Activated naive CD8-positive, alpha-beta T cell treated with anti-CD3 and anti-CD28 coated beads for 36 hours (primary cell): ENCODE measurements around the gene CFAP99. TPM values are rescaled to one million over a fixed set of nuclear protein-coding genes. Genes with fewer than 3 reads are reported as not detected.
"Not testable (repeated sequence)": the region's sequence is repeated elsewhere in the genome, so short reads cannot be mapped to it uniquely, and the experiment has no call there.

ENCODE experiments used
- DNase-seq: peaks from one replicate; pipeline ENCODE4 v3.0.0; 2021
- H3K27ac Mint-ChIP-seq: one replicate; pipeline ENCODE4 v1.8.0; 2022; ENCODE audit warnings: mild to moderate bottlenecking, moderate library complexity, mixed read lengths
- H3K27me3 Mint-ChIP-seq: one replicate; pipeline ENCODE4 v1.8.0; 2022; ENCODE audit warnings: mild to moderate bottlenecking, mixed read lengths
- H3K36me3 Mint-ChIP-seq: one replicate; pipeline ENCODE4 v1.8.0; 2021; ENCODE audit warnings: mild to moderate bottlenecking, mixed read lengths
- H3K4me1 Mint-ChIP-seq: one replicate; pipeline ENCODE4 v1.8.0; 2021; ENCODE audit warnings: mixed read lengths
- H3K4me3 Mint-ChIP-seq: one replicate; pipeline ENCODE4 v1.8.0; 2022; ENCODE audit warnings: mild to moderate bottlenecking, moderate library complexity, mixed read lengths
- H3K9me3 Mint-ChIP-seq: one replicate; pipeline ENCODE4 v1.8.0; 2022; ENCODE audit warnings: mixed read lengths
- total RNA-seq, 2 experiments: library from RNA; stranded (reverse); gene quantifications; one replicate each; pipeline ENCODE4 v1.2.3, GENCODE V29; 2021

CFAP99 gene
- total RNA-seq, 2 experiments from 2014 or later, result not detected

DNA sequence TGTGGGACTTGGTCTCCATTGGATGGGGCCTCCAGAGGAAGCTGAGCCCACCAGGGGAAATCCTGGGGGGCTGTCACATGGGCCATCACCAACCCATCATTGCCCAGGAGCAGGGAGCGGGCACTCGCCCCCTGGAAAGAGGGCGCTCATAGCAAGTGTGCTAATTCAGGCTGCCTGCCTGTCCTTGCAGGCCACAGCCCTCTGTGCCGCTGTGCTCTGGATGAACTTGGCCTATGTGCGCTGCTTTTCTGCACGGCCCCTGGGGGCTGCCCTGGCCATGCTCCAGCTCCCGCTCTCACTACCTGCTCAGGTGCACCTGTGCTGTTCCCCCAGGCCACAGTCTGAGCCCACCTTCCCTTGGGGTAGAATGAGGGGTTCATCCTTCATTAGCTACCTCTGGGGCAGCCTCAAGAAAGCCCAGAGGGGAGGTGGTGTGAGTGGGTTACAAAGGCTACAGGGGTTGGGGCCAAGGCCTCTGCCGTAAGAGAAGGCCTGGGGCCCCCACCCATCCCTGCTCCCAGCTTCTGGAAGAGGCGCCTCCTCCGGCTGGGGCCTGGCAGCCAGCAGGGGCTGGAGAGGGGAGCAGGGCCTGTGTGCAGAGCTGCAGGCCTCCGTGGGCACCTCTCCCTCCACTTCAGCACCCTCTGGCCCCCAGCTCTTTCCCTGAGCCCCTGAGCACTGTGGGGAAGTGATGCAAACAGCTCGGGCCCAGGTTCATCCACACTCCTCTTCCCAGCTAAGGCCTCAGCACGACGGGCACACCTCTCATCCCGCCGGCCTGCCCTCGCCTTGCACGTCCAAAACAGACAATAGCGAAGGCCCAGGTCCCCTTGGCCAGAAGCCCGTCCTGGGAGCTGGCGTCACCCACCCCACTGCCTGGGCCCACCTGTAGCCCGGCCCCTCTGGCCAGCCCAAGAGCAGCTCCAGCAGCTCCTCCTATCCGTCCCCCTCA lies 8.9 kb downstream of the CFAP99 start:
- H3K27me3 Mint-ChIP-seq, result peaks cover 6% of the 10 kb centered on the region

DNA sequence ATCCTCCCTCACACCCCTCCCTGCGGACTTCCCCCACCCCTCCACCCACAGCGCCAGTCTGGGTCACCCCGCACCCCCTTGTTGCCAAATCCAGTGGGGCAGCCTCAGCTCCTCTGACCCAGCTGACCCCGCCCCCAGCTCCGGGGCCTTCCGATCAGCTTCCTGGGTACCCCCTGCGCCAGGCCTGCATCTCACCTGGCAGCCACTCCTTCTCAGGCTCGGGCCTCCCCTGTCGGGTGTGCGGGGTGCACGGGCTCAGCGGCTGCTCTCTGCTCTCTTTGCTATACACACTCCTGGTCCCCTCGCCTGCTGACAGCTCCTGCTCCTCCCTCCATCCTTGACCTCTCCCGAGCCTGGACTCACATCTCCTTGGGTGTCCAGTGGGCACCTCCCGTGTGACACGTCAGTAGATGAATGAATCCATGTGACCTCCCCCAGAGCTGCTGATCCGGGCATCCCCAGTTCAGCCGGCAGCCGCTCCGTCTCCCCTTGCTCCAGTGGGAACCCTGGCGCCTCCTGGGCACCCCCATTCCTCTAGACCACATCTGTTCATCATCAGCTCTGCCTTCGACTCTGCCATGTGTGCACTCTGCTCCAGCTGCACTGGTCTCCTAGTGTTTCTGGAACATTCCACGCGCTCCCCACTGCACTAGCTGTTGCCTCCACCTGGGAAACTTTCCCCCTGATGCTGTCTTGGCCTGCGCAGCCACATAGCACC lies 9.9 kb downstream of the CFAP99 start:
- Mint-ChIP-seq H3K27me3 (no peaks in the 10 kb centered on the region), H3K36me3 (no peaks in the 10 kb centered on the region), H3K27ac (no peak overlapping the region), H3K4me3 (no peak overlapping the region), H3K9me3 (no peaks in the 10 kb centered on the region), H3K4me1 (no peaks in the 10 kb centered on the region)
- no peak for DNase-seq

More for the DNA sequence above, 8.9 kb downstream of the CFAP99 start:
- no peak for DNase-seq
- Mint-ChIP-seq H3K9me3 (no peaks in the 10 kb centered on the region), H3K27ac (no peak overlapping the region), H3K4me3 (no peak overlapping the region), H3K36me3 (no peaks in the 10 kb centered on the region), H3K4me1 (no peaks in the 10 kb centered on the region)

DNA sequence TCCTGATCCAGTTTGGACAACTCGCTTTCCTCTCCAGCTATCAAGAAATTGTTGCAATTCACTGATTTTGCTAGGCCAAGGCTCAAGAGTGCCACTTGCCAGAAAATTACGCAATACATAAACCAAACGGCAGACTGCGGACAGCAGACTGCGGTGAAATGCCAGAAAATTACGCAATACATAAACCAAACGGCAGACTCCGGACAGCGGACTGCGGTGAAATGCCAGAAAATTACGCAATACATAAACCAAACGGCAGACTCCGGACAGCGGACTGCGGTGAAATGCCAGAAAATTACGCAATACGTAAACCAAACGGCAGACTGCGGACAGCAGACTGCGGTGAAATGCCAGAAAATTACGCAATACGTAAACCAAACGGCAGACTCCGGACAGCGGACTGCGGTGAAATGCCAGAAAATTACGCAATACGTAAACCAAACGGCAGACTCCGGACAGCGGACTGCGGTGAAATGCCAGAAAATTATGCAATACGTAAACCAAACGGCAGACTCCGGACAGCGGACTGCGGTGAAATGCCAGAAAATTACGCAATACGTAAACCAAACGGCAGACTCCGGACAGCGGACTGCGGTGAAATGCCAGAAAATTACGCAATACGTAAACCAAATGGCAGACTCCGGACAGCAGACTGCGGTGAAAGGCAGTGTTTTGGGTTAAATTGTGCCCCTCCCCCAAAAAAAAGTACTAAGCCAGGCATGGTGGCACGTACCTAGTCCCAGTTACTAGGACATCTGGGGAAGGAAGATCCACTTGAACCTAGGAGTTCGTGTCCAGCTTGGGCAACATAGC lies 11.4 kb downstream of the CFAP99 start:
- not testable (repeated sequence) for H3K27ac Mint-ChIP-seq, H3K4me1 Mint-ChIP-seq, H3K27me3 Mint-ChIP-seq, H3K9me3 Mint-ChIP-seq, H3K36me3 Mint-ChIP-seq, DNase-seq, H3K4me3 Mint-ChIP-seq

DNA sequence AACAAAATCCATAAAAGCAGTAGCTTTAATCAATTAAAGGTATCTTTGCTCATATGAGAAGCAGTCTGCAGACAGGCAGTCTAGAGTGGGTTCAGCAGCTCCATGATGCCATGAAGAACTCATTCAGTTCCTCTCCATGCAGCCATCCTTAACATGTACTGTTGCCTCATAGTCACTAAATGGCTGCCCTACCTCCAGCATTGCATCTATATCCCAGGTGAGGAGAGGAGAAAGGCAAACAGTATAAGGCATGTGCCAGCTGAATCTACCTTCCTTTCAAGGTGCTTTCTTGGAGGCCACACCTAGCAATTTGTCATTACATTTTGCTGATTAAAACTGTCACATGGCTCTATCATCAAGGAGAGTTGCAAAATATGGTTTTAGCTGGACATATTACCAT lies 13.2 kb downstream of the CFAP99 start:
- no peak for DNase-seq
- Mint-ChIP-seq H3K36me3 (no peaks in the 10 kb centered on the region), H3K9me3 (no peaks in the 10 kb centered on the region), H3K4me1 (no peaks in the 10 kb centered on the region), H3K27ac (no peak overlapping the region), H3K27me3 (no peaks in the 10 kb centered on the region), H3K4me3 (no peak overlapping the region)

DNA sequence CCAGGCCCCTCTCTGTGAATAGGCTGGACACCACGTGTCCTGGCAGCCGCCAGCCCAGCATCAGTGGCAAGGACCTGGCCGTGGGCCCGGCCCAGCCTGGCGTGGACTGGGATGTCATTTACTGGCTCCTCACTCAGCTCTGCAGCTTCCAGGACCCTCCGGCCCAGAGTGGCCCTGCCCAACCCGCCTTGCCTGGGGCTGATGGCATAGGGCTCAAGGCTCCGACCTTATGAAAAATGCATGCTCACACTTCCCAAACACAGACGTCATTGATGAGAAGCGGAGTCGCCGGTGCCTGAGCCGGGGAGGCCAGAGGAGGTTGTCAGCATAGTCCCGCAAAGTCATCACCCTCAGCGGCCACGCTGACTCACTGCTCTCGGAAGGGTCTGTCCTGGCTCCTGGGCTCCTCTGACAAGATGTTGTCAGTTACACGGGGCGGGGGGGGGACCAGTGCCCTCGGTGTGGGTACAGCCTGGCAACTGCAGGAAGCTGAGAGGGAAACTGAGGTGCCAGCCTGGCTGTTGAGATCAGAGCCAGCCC lies 14.3 kb downstream of the CFAP99 start:
- H3K4me3 Mint-ChIP-seq, result no peak overlapping the region
- H3K27ac Mint-ChIP-seq, result no peak overlapping the region
- no peaks in the 10 kb centered on the region for H3K9me3 Mint-ChIP-seq
- no peaks in the 10 kb centered on the region for H3K36me3 Mint-ChIP-seq
- no peaks in the 10 kb centered on the region for H3K27me3 Mint-ChIP-seq
- no peaks in the 10 kb centered on the region for H3K4me1 Mint-ChIP-seq
- no peak for DNase-seq

DNA sequence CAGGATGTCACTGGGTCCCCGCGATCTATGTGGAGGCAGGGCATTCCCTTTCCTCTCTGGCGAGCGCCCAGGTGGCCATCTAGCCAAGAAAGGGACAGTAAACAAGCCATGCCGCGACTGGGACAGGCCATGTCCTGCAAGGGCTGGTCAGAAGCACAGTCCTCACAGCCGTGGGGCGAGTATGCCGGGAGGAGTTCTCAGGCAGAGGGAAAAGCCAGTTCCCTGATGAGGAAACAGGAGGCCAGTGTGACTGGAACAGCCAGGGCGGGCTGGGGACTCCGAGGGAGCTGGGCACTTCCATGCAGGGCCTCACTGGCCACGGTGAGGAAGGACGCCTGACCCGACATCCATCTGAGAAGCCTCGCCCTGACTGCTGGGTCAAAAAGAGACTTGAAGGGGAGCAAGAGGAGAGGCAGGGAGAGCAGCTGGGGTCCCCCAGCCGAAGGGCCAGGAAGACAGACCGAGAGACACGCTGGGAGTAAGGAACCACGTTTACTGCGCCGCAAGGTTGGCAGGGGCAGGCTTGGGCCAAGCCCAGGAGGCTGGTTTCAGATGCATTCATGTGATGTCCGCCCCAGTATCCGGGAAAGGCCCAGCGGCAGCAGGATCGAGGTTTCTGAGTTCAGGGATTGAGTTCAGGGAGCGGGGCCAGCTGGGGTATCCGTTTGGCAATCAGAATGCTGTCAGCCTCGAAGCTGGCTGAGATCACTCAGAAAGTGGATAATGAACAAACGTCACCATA lies 15.0 kb downstream of the CFAP99 start:
- H3K4me1 Mint-ChIP-seq, result no peaks in the 10 kb centered on the region
- no peaks in the 10 kb centered on the region for H3K27me3 Mint-ChIP-seq
- H3K9me3 Mint-ChIP-seq, result no peaks in the 10 kb centered on the region
- no peak overlapping the region for H3K4me3 Mint-ChIP-seq
- H3K36me3 Mint-ChIP-seq, result no peaks in the 10 kb centered on the region
- DNase-seq, result no peak
- H3K27ac Mint-ChIP-seq, result no peak overlapping the region

DNA sequence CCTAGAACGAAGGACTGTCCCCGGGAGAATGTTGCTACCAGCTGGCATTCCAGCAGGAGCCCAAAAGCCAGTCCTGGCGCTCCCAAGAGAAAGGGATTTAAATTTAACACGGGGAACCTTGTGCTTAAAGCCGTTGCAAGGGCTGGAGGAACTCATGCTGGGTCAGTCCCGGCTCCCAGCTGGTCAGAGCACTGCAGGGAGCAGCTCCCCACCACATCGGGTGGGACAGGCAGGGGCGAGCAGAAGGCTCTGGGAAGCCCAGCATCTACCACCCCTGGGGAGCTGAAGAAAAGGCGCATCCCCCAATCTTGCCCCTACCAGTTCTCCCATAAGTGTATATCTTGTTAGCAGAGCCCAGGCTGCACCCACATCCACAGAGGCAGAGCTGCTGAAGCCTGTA lies 15.7 kb downstream of the CFAP99 start:
- no peaks in the 10 kb centered on the region for H3K36me3 Mint-ChIP-seq
- H3K9me3 Mint-ChIP-seq, result no peaks in the 10 kb centered on the region
- no peak overlapping the region for H3K27ac Mint-ChIP-seq
- no peak for DNase-seq
- peaks cover under 1% of the 10 kb centered on the region for H3K4me1 Mint-ChIP-seq
- no peaks in the 10 kb centered on the region for H3K27me3 Mint-ChIP-seq
- H3K4me3 Mint-ChIP-seq, result no peak overlapping the region

DNA sequence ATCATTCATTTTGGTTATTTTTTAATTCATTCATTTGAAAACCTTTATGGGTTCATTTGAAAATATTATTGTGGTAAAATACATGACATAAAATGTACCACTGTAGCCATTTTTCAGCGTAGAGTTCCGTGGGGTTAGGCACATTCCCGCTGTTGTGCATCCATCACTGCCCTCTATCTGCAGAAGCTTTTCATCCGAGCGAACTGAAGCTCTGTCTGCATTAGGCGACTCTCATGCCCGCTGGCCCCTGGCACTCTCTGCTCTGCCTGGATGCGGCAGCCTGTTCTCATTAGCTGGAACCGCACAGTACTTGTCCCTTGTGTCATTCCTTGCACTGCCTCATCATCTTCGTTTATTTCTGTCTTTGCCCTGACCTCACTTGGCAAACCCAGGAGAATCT lies 17.5 kb downstream of the CFAP99 start:
- H3K27me3 Mint-ChIP-seq, result no peaks in the 10 kb centered on the region
- H3K27ac Mint-ChIP-seq, result no peak overlapping the region
- H3K4me3 Mint-ChIP-seq, result no peak overlapping the region
- no peaks in the 10 kb centered on the region for H3K36me3 Mint-ChIP-seq
- peaks cover 2% of the 10 kb centered on the region for H3K4me1 Mint-ChIP-seq
- H3K9me3 Mint-ChIP-seq, result no peaks in the 10 kb centered on the region
- no peak for DNase-seq

DNA sequence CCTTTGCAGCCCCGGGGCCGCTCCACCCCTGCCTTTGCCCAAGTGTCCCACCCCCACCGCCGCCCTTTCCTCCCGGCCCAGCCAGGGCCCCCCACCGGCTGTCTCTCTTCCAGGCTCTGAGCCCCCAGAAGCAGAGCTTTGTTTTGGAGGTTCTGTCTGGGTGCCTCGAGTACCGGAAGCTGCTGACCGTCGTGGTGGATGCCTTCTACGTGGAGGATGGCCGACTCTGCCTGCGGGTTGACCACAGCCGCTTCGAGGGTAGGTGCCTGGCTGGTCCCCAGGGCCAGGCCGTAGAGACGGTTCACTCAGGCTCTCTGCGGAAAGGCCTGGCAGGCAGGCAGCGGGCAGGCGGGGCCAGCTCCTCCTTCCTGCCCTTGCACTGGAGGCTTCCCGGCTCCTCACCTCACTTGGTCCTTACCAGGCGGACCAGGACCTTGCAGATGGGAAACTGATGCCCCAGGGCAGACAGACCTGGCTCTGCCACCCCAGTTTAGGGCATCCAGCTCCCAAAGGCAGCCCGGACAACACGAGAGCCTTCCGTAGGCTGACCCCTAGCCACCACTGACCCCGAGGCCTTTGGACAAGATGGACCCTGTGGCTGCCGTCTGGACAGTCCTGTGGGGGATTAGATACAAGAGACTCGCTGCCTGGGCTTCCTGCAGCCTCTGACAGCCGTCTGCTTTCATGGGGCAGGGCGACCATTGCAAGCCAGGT lies 18.2 kb downstream of the CFAP99 start:
- no peak for DNase-seq
- Mint-ChIP-seq H3K27me3 (no peaks in the 10 kb centered on the region), H3K27ac (no peak overlapping the region), H3K36me3 (no peaks in the 10 kb centered on the region), H3K9me3 (no peaks in the 10 kb centered on the region), H3K4me3 (no peak overlapping the region), H3K4me1 (peaks cover 4% of the 10 kb centered on the region)

DNA sequence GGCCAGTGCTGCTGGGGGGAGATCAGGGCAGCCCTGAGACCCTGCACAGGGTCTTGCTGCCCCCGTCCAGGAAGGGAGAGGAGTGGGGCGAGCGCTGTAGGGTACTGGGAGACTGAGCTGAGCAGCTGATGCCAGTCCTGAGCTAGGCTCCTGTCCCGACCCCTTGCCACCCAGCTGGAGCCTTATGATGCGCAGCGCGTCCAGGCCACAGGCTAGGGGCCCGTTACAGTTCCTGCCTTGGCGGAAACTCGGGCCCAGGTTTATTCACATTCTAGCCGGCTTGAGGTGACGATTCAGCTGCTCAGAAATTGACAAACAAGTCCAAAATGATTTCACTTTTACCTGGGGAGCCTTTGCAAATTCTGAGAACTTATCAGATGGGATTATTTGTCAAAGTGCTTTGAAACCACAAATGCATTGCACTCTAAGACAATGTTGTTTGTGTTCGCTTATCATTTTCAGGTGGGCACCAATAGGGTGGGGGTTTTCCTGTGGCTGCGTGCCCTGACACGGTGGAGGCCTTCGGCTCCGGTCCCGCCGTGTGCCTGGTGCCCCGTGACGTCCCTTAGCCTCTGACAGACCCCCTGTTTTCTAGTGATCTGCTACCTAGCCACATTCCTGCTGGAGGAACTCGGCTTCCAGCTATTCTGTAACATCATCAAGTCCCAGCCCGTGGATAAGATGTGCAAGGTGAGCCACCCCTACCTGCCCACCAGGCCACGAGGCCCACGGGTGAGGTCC lies 18.9 kb downstream of the CFAP99 start:
- Mint-ChIP-seq H3K27me3 (no peaks in the 10 kb centered on the region), H3K4me3 (no peak overlapping the region), H3K27ac (no peak overlapping the region), H3K36me3 (no peaks in the 10 kb centered on the region), H3K4me1 (peaks cover 4% of the 10 kb centered on the region), H3K9me3 (no peaks in the 10 kb centered on the region)
- no peak for DNase-seq

DNA sequence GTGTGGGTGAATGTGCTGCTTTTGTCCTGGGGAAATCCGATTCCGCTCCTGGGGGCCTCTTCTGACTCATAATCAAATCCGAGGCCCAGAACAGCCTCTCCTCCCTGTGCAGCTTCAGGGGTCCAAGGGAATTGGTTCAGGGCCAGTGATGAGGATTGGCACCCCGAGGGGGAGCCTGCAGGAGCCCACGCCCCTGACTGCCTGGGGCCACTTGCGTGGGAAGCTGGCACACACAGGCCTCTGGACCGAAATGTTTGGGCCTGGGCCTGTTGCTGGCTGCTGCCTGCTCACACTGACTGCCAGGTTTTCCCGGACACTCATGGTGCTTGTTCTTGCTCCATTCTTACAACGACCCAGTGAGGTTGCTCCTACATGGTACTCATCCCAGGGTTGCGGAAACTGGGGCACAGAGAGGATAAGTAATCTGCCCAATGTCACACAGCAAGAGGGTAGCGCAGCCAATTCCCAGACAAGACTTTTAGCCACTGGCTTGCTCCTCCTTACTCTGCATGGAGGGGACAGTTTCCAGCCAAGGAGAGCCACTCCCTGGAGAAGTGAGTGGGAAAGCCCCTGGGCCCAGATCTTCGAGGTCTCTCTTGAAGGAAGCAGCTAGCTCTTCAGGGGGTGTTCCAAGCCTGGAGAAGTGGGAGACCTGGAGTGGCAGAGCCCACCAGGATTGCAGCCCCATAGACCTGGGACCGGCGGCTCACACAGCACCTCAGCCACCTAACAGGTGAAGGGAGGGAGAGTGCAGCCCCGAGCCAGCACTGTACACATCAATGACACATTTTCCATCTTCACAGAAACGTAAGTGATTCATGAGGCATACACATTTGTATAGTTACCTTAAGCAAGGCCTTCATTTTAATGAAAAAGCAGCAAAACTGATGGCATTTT lies 20.3 kb downstream of the CFAP99 start:
- Mint-ChIP-seq H3K9me3 (no peaks in the 10 kb centered on the region), H3K27me3 (no peaks in the 10 kb centered on the region), H3K36me3 (no peaks in the 10 kb centered on the region), H3K4me1 (peaks cover 4% of the 10 kb centered on the region), H3K27ac (no peak overlapping the region), H3K4me3 (no peak overlapping the region)
- no peak for DNase-seq

DNA sequence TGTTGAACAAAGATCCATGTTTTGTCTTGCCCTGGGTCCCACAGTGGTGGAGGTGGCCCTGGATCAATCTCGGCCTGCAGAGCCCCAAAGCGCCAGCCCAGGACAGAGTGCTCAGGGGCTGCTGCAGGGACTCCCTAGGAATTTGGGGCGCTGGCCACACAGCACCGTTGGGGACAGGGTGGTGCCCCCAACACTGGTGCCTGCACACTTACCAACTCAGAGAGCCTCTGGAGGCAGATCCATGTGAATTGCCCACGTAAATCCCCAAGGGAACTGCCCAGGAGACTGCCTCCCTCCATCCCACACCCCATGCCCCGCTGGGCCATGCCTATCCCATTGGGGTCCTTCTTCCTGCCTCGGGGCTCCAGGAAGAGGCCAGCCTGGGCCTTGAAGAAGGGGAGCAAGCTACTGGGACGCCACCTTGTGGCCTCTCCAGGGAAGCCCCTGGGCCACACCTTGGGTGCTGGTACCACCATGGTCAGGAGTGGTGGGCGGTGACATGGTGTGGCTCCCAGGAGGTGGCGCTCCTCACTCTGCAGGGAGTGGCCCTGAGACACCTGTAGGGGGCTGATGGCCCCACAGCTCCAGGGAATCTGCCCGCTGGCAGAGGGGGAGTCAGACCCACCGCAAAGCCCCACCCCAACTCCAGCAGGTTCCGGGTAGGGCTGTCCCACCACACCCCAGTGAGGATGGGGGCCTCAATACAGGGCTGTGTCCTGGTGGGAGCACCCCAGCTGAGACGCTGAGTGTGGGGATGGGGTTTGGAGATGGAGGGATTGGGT lies 22.8 kb downstream of the CFAP99 start:
- H3K4me3 Mint-ChIP-seq, result no peak overlapping the region
- H3K4me1 Mint-ChIP-seq, result peaks cover 4% of the 10 kb centered on the region
- H3K27ac Mint-ChIP-seq, result no peak overlapping the region
- no peaks in the 10 kb centered on the region for H3K9me3 Mint-ChIP-seq
- no peaks in the 10 kb centered on the region for H3K27me3 Mint-ChIP-seq
- peak; percentile 82 for DNase-seq
- H3K36me3 Mint-ChIP-seq, result no peaks in the 10 kb centered on the region
